Measurements from ENCODE around the gene MSI2.
"Not testable (repeated sequence)": the region's sequence is repeated elsewhere in the genome, so short reads cannot be mapped to it uniquely, and the experiment has no call there.

MSI2 gene

GRCh38 chr17:57615836-57616757 lies 359.8 kb downstream of the MSI2 start:
- Histone ChIP-seq H3K9me3 (ENCODE audit: control insufficient read depth in 1 of 2, low read length in 2 of 2) (no peaks in the 10 kb centered on the region), H3K4me1 (ENCODE audit: control insufficient read depth in 1 of 2, insufficient read depth in 2 of 2, low read length in 2 of 2) (no peaks in the 10 kb centered on the region), H3K36me3 (ENCODE audit: control insufficient read depth in 1 of 2, insufficient read depth in 2 of 2, low read length in 2 of 2) (peaks cover 0 to 4% of the 10 kb centered on the region in 2 donors), H3K27me3 (ENCODE audit: low read depth, low read length) (no peaks in the 10 kb centered on the region), H3K27ac (ENCODE audit: low read length) (no peak overlapping the region), H3K4me3 (ENCODE audit: low read depth in 1 of 2, low read length in 2 of 2) (no peak overlapping the region)

DNA sequence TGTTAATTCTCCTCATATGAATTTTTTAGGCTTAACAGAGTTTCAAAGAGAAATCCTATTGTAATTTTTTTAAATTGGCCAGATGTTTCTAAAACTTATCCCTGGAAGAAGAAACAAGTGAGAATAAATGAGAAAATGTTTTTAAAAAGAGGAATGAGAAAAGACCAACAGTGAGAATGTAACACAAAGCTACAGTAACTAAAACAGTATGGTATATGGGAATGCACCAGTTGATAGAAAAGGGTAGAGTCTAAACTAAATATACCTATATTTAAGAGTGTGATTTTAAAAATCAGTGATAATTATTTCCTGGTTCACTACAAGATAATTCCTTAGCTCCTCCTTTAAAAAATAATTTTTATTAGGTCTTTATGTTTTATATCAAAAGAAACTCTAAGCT lies 360.9 kb downstream of the MSI2 start:
- no peak overlapping the region for H3K27ac ChIP-seq (ENCODE audit: low read length)
- no peak overlapping the region for H3K4me3 ChIP-seq (ENCODE audit: low read depth in 1 of 2, low read length in 2 of 2)
- no peaks in the 10 kb centered on the region for H3K9me3 ChIP-seq (ENCODE audit: control insufficient read depth in 1 of 2, low read length in 2 of 2)
- peaks cover 0 to 4% of the 10 kb centered on the region in 2 donors for H3K36me3 ChIP-seq (ENCODE audit: control insufficient read depth in 1 of 2, insufficient read depth in 2 of 2, low read length in 2 of 2)
- no peaks in the 10 kb centered on the region for H3K4me1 ChIP-seq (ENCODE audit: control insufficient read depth in 1 of 2, insufficient read depth in 2 of 2, low read length in 2 of 2)
- no peaks in the 10 kb centered on the region for H3K27me3 ChIP-seq (ENCODE audit: low read depth, low read length)

DNA sequence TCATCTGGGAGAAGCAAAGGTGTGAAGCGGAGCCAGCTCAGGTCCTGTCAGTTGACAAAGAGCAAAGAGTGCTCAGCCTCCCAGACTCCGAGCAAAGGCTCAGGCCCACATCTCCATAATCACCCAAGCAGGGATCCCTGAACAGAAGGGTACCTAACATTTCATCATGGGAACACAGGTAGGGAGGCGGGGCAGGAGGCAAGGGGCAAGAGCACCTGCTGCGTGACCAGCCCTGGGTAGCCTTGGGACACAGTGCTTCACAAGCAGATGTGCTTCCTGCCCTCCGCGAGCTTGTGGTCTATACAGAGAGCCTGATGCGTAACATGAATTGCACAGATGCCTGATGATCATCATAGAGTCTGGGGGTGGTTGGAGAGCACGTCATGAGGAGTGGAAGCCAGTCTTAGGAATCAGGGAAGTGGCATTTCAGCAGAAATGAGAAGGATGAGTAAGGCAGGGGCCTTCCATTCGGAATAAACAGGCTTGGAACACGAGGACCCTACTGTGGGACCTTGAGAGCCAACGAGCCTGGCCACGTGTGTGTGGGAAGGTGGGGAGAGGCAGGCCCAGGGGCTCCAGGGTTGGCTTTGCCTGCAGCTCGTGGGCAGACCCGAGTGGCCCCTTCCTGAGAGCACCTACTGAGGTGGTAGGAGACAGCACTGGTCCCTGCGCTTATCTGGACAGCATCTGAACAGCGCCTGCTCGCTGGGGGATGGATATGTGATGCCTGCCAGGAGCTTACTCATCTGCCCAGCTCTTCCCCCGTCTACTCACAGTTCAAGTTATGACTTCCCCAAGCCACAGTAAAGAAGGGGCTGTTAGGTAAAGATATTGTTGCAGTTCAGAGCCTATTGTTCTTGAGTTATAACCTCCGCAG lies 363.0 kb downstream of the MSI2 start:
- H3K27ac ChIP-seq (ENCODE audit: low read length) = no peak overlapping the region
- H3K9me3 ChIP-seq (ENCODE audit: control insufficient read depth in 1 of 2, low read length in 2 of 2) = no peaks in the 10 kb centered on the region
- H3K36me3 ChIP-seq (ENCODE audit: control insufficient read depth in 1 of 2, insufficient read depth in 2 of 2, low read length in 2 of 2) = peaks cover 0 to 4% of the 10 kb centered on the region in 2 donors
- H3K27me3 ChIP-seq (ENCODE audit: low read depth, low read length) = no peaks in the 10 kb centered on the region
- peaks cover 0 to 11% of the 10 kb centered on the region in 2 donors for H3K4me1 ChIP-seq (ENCODE audit: control insufficient read depth in 1 of 2, insufficient read depth in 2 of 2, low read length in 2 of 2)
- no peak overlapping the region for H3K4me3 ChIP-seq (ENCODE audit: low read depth in 1 of 2, low read length in 2 of 2)

GRCh38 chr17:57620576-57620975 lies 364.3 kb downstream of the MSI2 start:
- peaks cover 0 to 11% of the 10 kb centered on the region in 2 donors for H3K4me1 ChIP-seq (ENCODE audit: control insufficient read depth in 1 of 2, insufficient read depth in 2 of 2, low read length in 2 of 2)
- no peaks in the 10 kb centered on the region for H3K27me3 ChIP-seq (ENCODE audit: low read depth, low read length)
- H3K27ac ChIP-seq (ENCODE audit: low read length) = no peak overlapping the region
- peaks cover 0 to 4% of the 10 kb centered on the region in 2 donors for H3K36me3 ChIP-seq (ENCODE audit: control insufficient read depth in 1 of 2, insufficient read depth in 2 of 2, low read length in 2 of 2)
- no peaks in the 10 kb centered on the region for H3K9me3 ChIP-seq (ENCODE audit: control insufficient read depth in 1 of 2, low read length in 2 of 2)
- no peak overlapping the region for H3K4me3 ChIP-seq (ENCODE audit: low read depth in 1 of 2, low read length in 2 of 2)

- H3K27ac ChIP-seq (ENCODE audit: low read length) = not testable (repeated sequence)
- H3K4me1 ChIP-seq (ENCODE audit: control insufficient read depth in 1 of 2, insufficient read depth in 2 of 2, low read length in 2 of 2) = peaks cover 0 to 11% of the 10 kb centered on the region in 2 donors
These were observed 365.5 kb downstream of the MSI2 start for GRCh38 chr17:57621791-57622190.

DNA sequence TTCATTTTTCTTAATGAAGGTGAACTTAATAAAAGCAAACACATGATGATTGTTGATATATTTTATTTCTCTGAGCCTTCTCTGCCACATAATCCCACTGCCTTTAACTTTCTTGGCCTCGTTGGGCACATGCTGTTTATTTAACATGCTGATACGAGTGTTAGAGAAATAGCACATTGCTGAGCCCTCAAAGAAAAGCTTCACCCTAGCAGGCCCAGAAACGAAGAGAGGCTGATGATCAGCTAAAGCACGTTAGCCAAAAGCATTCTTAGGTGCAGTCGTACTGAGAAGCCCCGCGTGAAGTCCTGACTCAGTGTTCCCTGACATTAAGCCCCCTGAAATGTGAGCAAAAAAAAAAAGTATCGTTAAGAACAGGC lies 366.0 kb downstream of the MSI2 start:
- Histone ChIP-seq H3K4me1 (ENCODE audit: control insufficient read depth in 1 of 2, insufficient read depth in 2 of 2, low read length in 2 of 2) (peaks cover 0 to 11% of the 10 kb centered on the region in 2 donors), H3K9me3 (ENCODE audit: control insufficient read depth in 1 of 2, low read length in 2 of 2) (no peaks in the 10 kb centered on the region), H3K36me3 (ENCODE audit: control insufficient read depth in 1 of 2, insufficient read depth in 2 of 2, low read length in 2 of 2) (no peaks in the 10 kb centered on the region), H3K27me3 (ENCODE audit: low read depth, low read length) (no peaks in the 10 kb centered on the region), H3K27ac (ENCODE audit: low read length) (no peak overlapping the region), H3K4me3 (ENCODE audit: low read depth in 1 of 2, low read length in 2 of 2) (no peak overlapping the region)

More at GRCh38 chr17:57621791-57622190, 365.5 kb downstream of the MSI2 start:
- H3K36me3 ChIP-seq (ENCODE audit: control insufficient read depth in 1 of 2, insufficient read depth in 2 of 2, low read length in 2 of 2); H3K9me3 ChIP-seq (ENCODE audit: control insufficient read depth in 1 of 2, low read length in 2 of 2); H3K4me3 ChIP-seq (ENCODE audit: low read depth in 1 of 2, low read length in 2 of 2); H3K27me3 ChIP-seq (ENCODE audit: low read depth, low read length): not testable (repeated sequence)

DNA sequence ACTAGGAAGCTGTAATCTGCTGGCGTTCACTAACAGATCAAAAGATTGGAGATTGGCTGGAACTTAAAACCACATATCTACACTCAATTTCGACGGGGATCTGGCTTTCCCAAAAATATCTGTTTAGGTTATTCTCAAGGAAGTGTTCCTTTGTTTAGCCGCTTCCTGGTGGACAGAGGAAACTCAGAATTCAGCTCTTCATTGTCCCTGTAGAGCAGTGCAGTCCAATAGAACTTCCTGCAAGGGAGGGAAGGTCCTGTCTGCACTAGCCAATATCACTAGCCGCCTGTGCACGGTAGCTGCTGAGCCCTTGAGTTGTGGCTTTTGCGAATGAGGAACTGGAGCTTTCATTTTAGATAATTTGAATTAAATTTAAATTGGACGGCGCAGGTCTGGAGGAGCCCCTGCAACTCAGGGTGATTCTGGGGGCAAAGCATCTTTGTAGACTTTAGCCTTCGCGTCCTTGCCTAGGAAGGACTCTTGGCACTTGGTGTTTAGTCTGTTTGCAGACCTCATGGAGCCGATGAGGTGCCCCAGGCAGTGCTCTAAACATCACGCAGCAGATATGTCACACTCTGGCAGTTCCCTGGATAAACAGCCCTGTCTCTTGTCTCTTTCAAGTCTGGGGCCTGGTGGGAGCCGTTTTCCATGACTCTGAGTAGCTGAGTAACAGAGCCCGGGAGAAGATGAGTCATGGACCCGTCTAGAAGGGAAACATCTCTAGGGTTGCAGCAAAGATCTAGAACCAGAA lies 366.5 kb downstream of the MSI2 start:
- Histone ChIP-seq H3K9me3 (ENCODE audit: control insufficient read depth in 1 of 2, low read length in 2 of 2) (no peaks in the 10 kb centered on the region), H3K4me3 (ENCODE audit: low read depth in 1 of 2, low read length in 2 of 2) (no peak overlapping the region), H3K36me3 (ENCODE audit: control insufficient read depth in 1 of 2, insufficient read depth in 2 of 2, low read length in 2 of 2) (no peaks in the 10 kb centered on the region), H3K27ac (ENCODE audit: low read length) (no peak overlapping the region), H3K4me1 (ENCODE audit: control insufficient read depth in 1 of 2, insufficient read depth in 2 of 2, low read length in 2 of 2) (peaks cover 0 to 11% of the 10 kb centered on the region in 2 donors), H3K27me3 (ENCODE audit: low read depth, low read length) (no peaks in the 10 kb centered on the region)

GRCh38 chr17:57623620-57624019 lies 367.3 kb downstream of the MSI2 start:
- H3K27ac ChIP-seq (ENCODE audit: low read length) = no peak overlapping the region
- H3K27me3 ChIP-seq (ENCODE audit: low read depth, low read length) = no peaks in the 10 kb centered on the region
- H3K4me1 ChIP-seq (ENCODE audit: control insufficient read depth in 1 of 2, insufficient read depth in 2 of 2, low read length in 2 of 2) = peaks cover 0 to 11% of the 10 kb centered on the region in 2 donors
- no peaks in the 10 kb centered on the region for H3K9me3 ChIP-seq (ENCODE audit: control insufficient read depth in 1 of 2, low read length in 2 of 2)
- no peak overlapping the region for H3K4me3 ChIP-seq (ENCODE audit: low read depth in 1 of 2, low read length in 2 of 2)
- H3K36me3 ChIP-seq (ENCODE audit: control insufficient read depth in 1 of 2, insufficient read depth in 2 of 2, low read length in 2 of 2) = no peaks in the 10 kb centered on the region

- Histone ChIP-seq H3K27ac (ENCODE audit: low read length) (no peak overlapping the region), H3K27me3 (ENCODE audit: low read depth, low read length) (no peaks in the 10 kb centered on the region), H3K4me1 (ENCODE audit: control insufficient read depth in 1 of 2, insufficient read depth in 2 of 2, low read length in 2 of 2) (peaks cover 0 to 11% of the 10 kb centered on the region in 2 donors), H3K4me3 (ENCODE audit: low read depth in 1 of 2, low read length in 2 of 2) (no peak overlapping the region), H3K36me3 (ENCODE audit: control insufficient read depth in 1 of 2, insufficient read depth in 2 of 2, low read length in 2 of 2) (no peaks in the 10 kb centered on the region), H3K9me3 (ENCODE audit: control insufficient read depth in 1 of 2, low read length in 2 of 2) (no peaks in the 10 kb centered on the region)
These were observed 368.1 kb downstream of the MSI2 start for GRCh38 chr17:57624386-57624785.

DNA sequence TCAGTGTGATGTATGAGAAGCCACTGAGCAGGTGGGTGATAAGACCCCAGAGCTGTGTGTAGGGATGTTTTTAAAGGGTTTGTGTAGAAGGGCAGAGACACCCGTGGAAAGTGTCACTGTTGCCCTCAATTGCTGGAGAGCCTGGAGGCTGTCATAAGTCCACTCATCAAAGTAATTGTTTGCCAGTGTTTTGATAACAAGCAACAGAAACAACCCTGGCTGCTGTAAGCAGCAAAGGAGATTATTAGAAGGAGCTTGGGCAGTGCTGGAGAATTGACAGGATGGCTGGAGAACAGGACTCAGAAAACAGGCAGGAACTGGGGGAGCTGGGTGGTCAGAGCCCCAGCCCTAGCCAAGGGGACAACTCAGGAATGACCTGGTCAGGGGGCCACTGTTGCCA lies 369.2 kb downstream of the MSI2 start:
- H3K4me3 ChIP-seq (ENCODE audit: low read depth in 1 of 2, low read length in 2 of 2) = no peak overlapping the region
- H3K27ac ChIP-seq (ENCODE audit: low read length) = no peak overlapping the region
- peaks cover 0 to 11% of the 10 kb centered on the region in 2 donors for H3K4me1 ChIP-seq (ENCODE audit: control insufficient read depth in 1 of 2, insufficient read depth in 2 of 2, low read length in 2 of 2)
- H3K9me3 ChIP-seq (ENCODE audit: control insufficient read depth in 1 of 2, low read length in 2 of 2) = no peaks in the 10 kb centered on the region
- H3K27me3 ChIP-seq (ENCODE audit: low read depth, low read length) = no peaks in the 10 kb centered on the region
- peaks cover 0 to 4% of the 10 kb centered on the region in 2 donors for H3K36me3 ChIP-seq (ENCODE audit: control insufficient read depth in 1 of 2, insufficient read depth in 2 of 2, low read length in 2 of 2)

GRCh38 chr17:57625957-57626356 lies 369.6 kb downstream of the MSI2 start:
- Histone ChIP-seq H3K4me1 (ENCODE audit: control insufficient read depth in 1 of 2, insufficient read depth in 2 of 2, low read length in 2 of 2) (peaks cover 0 to 11% of the 10 kb centered on the region in 2 donors), H3K9me3 (ENCODE audit: control insufficient read depth in 1 of 2, low read length in 2 of 2) (no peaks in the 10 kb centered on the region), H3K36me3 (ENCODE audit: control insufficient read depth in 1 of 2, insufficient read depth in 2 of 2, low read length in 2 of 2) (peaks cover 0 to 5% of the 10 kb centered on the region in 2 donors)

More at GRCh38 chr17:57625957-57626356, 369.6 kb downstream of the MSI2 start:
- no peak overlapping the region for H3K4me3 ChIP-seq (ENCODE audit: low read depth in 1 of 2, low read length in 2 of 2)
- no peak overlapping the region for H3K27ac ChIP-seq (ENCODE audit: low read length)
- no peaks in the 10 kb centered on the region for H3K27me3 ChIP-seq (ENCODE audit: low read depth, low read length)

Data from muscle layer of duodenum (tissue), 2 donors.